WERI-Rb-1 (cell line): ENCODE results near the gene ADGRG1.

Experiments used
- DNase-seq: peaks from one replicate; pipeline ENCODE4 v3.0.0-alpha.2; 2020
- H3K27ac ChIP-seq: fragments of 250-450 bp; sonication (Bioruptor Pico); 2 replicates; pipeline ENCODE4 v1.5.1; 2020; ENCODE audit warnings: mild to moderate bottlenecking, moderate library complexity
- H3K27me3 ChIP-seq: fragments of 250-450 bp; sonication (Bioruptor Pico); 2 replicates; pipeline ENCODE4 v1.5.1; 2021; ENCODE audit warnings: mild to moderate bottlenecking, low read depth, moderate library complexity; ENCODE audit not compliant: insufficient read depth, severe bottlenecking
- H3K36me3 ChIP-seq: fragments of 250-450 bp; sonication (Bioruptor Pico); 2 replicates; pipeline ENCODE4 v1.5.1; 2020; ENCODE audit warnings: mild to moderate bottlenecking, moderate library complexity
- H3K4me3 ChIP-seq: 2 replicates; pipeline ENCODE4 v1.5.1; 2011; ENCODE audit warnings: low read depth, mild to moderate bottlenecking, control low read depth, low read length
- H3K9me3 ChIP-seq: fragments of 250-450 bp; sonication (Bioruptor Pico); 2 replicates; pipeline ENCODE4 v1.5.1; 2021; ENCODE audit warnings: mild to moderate bottlenecking, moderate library complexity; ENCODE audit not compliant: severe bottlenecking
- TF ChIP-seq, protein P1 (sequence below): IDR thresholded peaks from 2 replicates; pipeline ENCODE4 v1.5.1; 2011; ENCODE audit warnings: low read depth, mild to moderate bottlenecking, control low read depth, inconsistent platforms, low read length

Gene ADGRG1

DNA sequence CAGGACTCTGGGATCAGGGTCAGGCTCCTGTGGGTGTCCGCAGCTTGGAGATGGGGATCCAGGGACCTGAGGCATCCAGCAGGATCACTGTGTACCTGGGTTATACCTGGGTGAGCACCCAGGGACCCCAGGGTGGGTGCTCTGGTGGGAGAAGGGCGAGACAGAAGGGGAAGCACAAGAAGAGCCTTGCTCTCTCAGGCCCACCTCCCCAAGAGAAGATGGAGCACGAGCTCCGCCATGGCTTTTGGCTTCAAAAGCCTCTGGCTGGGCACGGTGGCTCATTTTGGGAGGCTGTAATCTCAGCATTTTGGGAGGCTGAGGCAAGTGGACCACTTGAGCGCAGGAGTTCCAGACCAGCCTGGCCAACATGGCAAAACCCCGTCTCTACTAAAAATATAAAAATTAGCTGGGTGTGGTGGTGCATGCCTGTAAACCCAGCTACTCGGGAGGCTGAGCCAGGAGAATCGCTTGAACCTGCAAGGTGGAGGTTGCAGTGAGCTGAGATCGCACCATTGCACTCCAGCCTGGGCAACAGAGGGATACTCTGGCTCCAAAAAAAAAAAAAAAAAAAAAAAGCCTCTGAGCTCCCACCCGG, 75.1 kb downstream of the ADGRG1 start:
- Histone ChIP-seq H3K9me3 (no peaks in the 10 kb centered on the region), H3K27me3 (no peaks in the 10 kb centered on the region), H3K27ac (no peak overlapping the region), H3K36me3 (no peaks in the 10 kb centered on the region), H3K4me3 (no peak overlapping the region)
- TF ChIP-seq, protein P1, sequence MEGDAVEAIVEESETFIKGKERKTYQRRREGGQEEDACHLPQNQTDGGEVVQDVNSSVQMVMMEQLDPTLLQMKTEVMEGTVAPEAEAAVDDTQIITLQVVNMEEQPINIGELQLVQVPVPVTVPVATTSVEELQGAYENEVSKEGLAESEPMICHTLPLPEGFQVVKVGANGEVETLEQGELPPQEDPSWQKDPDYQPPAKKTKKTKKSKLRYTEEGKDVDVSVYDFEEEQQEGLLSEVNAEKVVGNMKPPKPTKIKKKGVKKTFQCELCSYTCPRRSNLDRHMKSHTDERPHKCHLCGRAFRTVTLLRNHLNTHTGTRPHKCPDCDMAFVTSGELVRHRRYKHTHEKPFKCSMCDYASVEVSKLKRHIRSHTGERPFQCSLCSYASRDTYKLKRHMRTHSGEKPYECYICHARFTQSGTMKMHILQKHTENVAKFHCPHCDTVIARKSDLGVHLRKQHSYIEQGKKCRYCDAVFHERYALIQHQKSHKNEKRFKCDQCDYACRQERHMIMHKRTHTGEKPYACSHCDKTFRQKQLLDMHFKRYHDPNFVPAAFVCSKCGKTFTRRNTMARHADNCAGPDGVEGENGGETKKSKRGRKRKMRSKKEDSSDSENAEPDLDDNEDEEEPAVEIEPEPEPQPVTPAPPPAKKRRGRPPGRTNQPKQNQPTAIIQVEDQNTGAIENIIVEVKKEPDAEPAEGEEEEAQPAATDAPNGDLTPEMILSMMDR, result no peak
- DNase-seq, result no peak

DNA sequence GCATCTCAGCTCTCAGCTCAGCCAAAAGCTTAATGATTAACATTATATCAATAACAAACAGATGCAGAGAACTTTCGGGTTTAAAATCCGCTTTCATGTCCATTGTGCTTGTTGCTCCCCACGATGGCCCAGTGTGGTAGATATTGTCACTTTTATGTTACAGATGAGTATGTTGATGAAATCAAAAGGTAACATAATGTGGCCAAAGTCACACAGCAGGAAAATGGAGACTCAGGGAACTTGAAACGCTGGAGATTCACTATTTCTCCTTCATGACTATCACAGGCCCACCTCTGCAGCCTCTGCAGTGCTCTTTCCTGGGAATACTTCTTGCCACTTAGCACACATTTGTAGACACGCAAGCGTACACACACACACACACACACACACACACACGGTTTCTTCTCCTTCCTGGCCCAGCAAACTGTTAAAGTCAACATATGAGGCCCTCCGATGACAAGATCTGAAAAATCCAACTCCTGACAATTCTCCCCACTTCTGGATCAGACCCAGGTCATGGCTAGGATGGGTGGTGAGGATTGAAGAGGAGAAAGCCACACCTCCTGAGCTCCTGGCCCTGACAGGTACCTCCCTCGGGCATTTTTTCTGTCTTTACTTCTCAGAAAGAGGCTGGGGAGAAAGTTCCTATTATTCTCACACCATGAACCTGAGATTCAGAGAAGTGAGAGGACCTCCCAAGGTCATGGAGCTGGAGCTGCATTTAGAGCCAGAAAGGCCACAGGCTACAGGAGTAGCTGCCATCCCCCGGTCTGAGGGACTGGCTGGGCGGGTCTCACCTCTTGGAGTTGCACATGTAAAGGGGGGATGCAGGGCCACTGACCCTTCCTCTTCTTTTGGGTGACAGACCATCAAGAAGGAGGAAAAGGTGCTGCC, 75.8 kb downstream of the ADGRG1 start:
- no peak for DNase-seq
- Histone ChIP-seq H3K27me3 (no peaks in the 10 kb centered on the region), H3K27ac (no peak overlapping the region), H3K4me3 (no peak overlapping the region), H3K36me3 (no peaks in the 10 kb centered on the region), H3K9me3 (no peaks in the 10 kb centered on the region)
- TF ChIP-seq, protein P1, result no peak

DNA sequence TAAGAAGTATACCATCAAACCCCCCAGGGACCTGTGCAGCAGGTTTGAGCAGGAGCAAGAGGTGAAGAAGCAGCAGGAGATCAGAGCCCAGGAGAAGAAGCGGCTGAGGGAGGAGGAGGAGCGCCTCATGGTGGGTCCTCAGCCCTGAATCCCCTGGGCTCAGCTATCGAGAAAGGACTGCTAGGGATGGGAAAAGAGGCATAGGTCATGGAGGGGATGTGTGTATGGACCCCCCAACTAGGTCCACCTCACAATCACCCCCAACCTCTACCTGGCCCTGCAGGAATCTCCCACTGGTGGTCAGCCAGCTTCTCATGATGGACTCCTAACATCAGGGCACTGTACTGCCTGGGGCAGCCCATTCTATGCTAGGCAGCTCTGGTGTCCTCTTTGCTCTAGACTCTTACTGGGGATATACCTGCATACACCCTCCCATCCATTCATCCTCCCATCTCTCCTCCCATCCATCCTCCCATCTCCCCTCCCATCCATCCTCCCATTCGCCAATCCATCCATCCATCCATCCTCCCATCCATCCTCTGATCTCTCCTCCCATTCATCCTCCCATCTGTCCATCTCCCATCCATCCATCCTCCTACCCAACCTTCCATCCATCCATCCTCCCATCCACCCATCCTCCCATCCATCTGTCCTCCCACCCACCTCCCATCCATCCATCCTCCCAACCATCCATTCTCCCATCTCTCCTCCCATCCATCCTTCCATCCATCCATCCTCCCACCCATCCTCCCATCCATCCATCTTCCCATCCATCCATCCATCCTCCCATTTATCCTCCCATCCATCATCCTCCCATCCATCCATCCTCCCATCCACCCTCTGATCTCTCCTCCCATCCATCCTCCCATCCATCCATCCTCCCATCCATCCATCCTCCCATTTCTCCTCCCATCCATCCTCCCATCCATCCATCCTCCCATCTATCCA, 76.7 kb downstream of the ADGRG1 start:
- DNase-seq, result no peak
- Histone ChIP-seq H3K27ac (no peak overlapping the region), H3K36me3 (no peaks in the 10 kb centered on the region), H3K4me3 (no peak overlapping the region), H3K27me3 (no peaks in the 10 kb centered on the region), H3K9me3 (no peaks in the 10 kb centered on the region)
- TF ChIP-seq, protein P1, result no peak

DNA sequence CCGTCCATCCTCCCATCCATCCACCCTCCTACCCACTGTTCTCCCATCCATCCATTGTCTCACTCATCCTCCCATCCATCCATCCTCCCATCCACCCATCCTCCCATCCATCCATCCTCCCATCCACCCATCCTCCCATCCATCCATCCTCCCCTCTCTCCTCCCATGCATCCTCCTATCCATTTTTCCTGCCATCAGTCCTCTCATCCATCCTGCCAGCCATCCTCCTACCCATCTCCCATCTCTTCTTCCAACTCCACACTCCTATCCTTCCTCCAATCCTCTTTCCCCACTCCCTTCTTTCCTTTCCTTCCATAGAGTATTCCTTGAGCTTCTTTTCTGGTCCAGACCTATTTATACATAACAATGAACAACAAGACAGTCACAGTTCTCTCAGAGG, 78.3 kb downstream of the ADGRG1 start:
- Histone ChIP-seq H3K36me3 (no peaks in the 10 kb centered on the region), H3K27ac (no peak overlapping the region), H3K9me3 (no peaks in the 10 kb centered on the region), H3K27me3 (no peaks in the 10 kb centered on the region), H3K4me3 (no peak overlapping the region)
- TF ChIP-seq, protein P1, result no peak
- DNase-seq, result no peak

DNA sequence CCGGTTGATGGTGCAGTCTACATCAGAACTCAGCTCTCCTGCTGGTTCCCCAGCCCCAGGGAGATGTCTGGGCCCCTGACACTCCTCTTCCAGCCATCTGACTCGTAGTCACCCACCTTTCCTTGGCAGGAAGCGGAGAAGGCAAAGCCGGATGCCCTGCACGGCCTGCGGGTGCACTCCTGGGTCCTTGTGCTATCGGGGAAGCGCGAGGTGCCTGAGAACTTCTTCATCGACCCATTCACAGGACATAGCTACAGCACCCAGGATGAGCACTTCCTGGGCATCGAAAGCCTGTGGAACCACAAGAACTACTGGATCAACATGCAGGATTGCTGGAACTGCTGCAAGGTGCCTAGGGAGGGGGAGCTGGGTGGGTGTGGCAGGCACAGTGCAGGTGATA, 78.9 kb downstream of the ADGRG1 start:
- Histone ChIP-seq H3K27ac (no peak overlapping the region), H3K27me3 (no peaks in the 10 kb centered on the region), H3K36me3 (no peaks in the 10 kb centered on the region), H3K4me3 (no peak overlapping the region), H3K9me3 (no peaks in the 10 kb centered on the region)
- DNase-seq, result no peak
- TF ChIP-seq, protein P1, result no peak
